DOHH2 (cell line): ENCODE measurements around the gene SLC2A13.
"Not testable (repeated sequence)": the region's sequence is repeated elsewhere in the genome, so short reads cannot be mapped to it uniquely, and the experiment has no call there.

ENCODE experiments used
- H3F3A ChIP-seq: fragments of 200-600 bp; sonication (generic), shearing (Covaris generic); 2 replicates; pipeline ENCODE4 v1.6.0; 2016; ENCODE audit warnings: antibody characterized with exemption, mild to moderate bottlenecking; ENCODE audit not compliant: control insufficient read depth, insufficient read depth
- H3K27ac ChIP-seq: fragments of 200-600 bp; sonication (generic); 2 replicates; pipeline ENCODE4 v1.5.1; 2014; ENCODE audit warnings: low read depth, mild to moderate bottlenecking, low read length, moderate library complexity
- H3K27me3 ChIP-seq: fragments of 200-600 bp; sonication (generic); 2 replicates; pipeline ENCODE4 v1.6.1; 2014; ENCODE audit warnings: mild to moderate bottlenecking, low read length, mixed read lengths; ENCODE audit not compliant: control insufficient read depth
- H3K36me3 ChIP-seq: fragments of 200-600 bp; sonication (generic); 2 replicates; pipeline ENCODE4 v1.6.1; 2014; ENCODE audit warnings: mild to moderate bottlenecking, low read length, moderate library complexity, mixed read lengths; ENCODE audit not compliant: control insufficient read depth
- H3K4me1 ChIP-seq: fragments of 200-600 bp; sonication (generic); 2 replicates; pipeline ENCODE4 v1.6.1; 2014; ENCODE audit warnings: mild to moderate bottlenecking, low read length, mixed read lengths; ENCODE audit not compliant: control insufficient read depth
- H3K4me2 ChIP-seq: fragments of 200-600 bp; sonication (generic); 2 replicates; pipeline ENCODE4 v1.6.0; 2014; ENCODE audit warnings: mild to moderate bottlenecking, low read length, moderate library complexity
- H3K4me3 ChIP-seq: fragments of 200-600 bp; sonication (generic); 2 replicates; pipeline ENCODE4 v1.5.1; 2014; ENCODE audit warnings: mild to moderate bottlenecking, low read length, mixed read lengths
- H3K79me2 ChIP-seq: fragments of 200-600 bp; sonication (generic); 2 replicates; pipeline ENCODE4 v1.6.1; 2014; ENCODE audit warnings: mild to moderate bottlenecking, low read length, mixed read lengths; ENCODE audit not compliant: control insufficient read depth
- H3K9me2 ChIP-seq: fragments of 200-600 bp; sonication (generic); replicated peaks from 2 replicates; pipeline ENCODE4 v1.6.1; 2014; ENCODE audit warnings: mild to moderate bottlenecking, low read length, mixed read lengths; ENCODE audit not compliant: control insufficient read depth
- H3K9me3 ChIP-seq: fragments of 200-600 bp; sonication (generic); 2 replicates; pipeline ENCODE4 v1.6.1; 2014; ENCODE audit warnings: antibody characterized with exemption, low read length, mixed read lengths; ENCODE audit not compliant: control insufficient read depth, insufficient read depth
- H4K20me1 ChIP-seq: fragments of 200-600 bp; sonication (generic); 2 replicates; pipeline ENCODE4 v1.6.0; 2014; ENCODE audit warnings: low read depth, mild to moderate bottlenecking, antibody characterized with exemption, low read length, moderate library complexity; ENCODE audit not compliant: control insufficient read depth, insufficient read depth
- CTCF ChIP-seq: fragments of 200-600 bp; sonication (generic); IDR thresholded peaks from one replicate; pipeline ENCODE4 v1.5.1; 2014; ENCODE audit warnings: antibody characterized with exemption, mild to moderate bottlenecking, low read depth, low read length; ENCODE audit not compliant: poor library complexity, severe bottlenecking
- EZH2phosphoT487 ChIP-seq: fragments of 200-600 bp; sonication (generic); IDR thresholded peaks from 2 replicates; pipeline ENCODE4 v1.6.1; 2017; ENCODE audit warnings: borderline replicate concordance, mild to moderate bottlenecking, antibody characterized with exemption, low read length, moderate library complexity, mixed read lengths

SLC2A13 gene

GRCh38 chr12:39795481-39795880 lies 310.4 kb downstream of the SLC2A13 start:
- Histone ChIP-seq H3K4me3 (no peak overlapping the region), H3K79me2 (no peaks in the 10 kb centered on the region), H3K9me2 (no peaks in the 10 kb centered on the region), H3K9me3 (no peaks in the 10 kb centered on the region), H3K27ac (no peak overlapping the region), H3K27me3 (no peaks in the 10 kb centered on the region), H3F3A (no peaks in the 10 kb centered on the region), H3K36me3 (no peaks in the 10 kb centered on the region), H3K4me1 (no peaks in the 10 kb centered on the region), H4K20me1 (no peaks in the 10 kb centered on the region), H3K4me2 (no peak overlapping the region)
- no peak for TF ChIP-seq EZH2phosphoT487
- TF ChIP-seq CTCF = no peak

DNA sequence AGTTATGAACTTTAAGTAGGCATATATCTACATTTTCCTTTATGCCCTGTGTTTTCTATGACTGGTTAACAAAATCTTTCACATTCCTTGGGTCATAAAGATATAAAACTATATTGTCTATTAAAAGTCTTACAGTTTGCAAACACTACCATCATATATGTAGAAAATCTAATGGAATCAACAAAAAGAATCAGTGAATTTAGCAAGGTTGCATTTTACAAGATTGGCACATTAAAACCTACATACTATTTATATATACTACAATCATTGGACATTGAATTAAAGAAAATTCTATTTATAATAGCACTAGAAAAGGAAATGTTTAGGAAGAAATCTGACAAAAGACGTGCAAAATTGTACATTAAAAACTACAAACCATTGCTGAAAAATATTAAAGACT lies 312.9 kb downstream of the SLC2A13 start:
- Histone ChIP-seq H3K4me1 (no peaks in the 10 kb centered on the region), H3K36me3 (no peaks in the 10 kb centered on the region), H3K4me3 (no peak overlapping the region), H3K9me3 (no peaks in the 10 kb centered on the region), H3K9me2 (no peaks in the 10 kb centered on the region), H3K27me3 (no peaks in the 10 kb centered on the region), H3K27ac (no peak overlapping the region), H3K79me2 (no peaks in the 10 kb centered on the region), H3K4me2 (no peak overlapping the region), H4K20me1 (no peaks in the 10 kb centered on the region), H3F3A (no peaks in the 10 kb centered on the region)
- TF ChIP-seq EZH2phosphoT487 (no peak), CTCF (no peak)

DNA sequence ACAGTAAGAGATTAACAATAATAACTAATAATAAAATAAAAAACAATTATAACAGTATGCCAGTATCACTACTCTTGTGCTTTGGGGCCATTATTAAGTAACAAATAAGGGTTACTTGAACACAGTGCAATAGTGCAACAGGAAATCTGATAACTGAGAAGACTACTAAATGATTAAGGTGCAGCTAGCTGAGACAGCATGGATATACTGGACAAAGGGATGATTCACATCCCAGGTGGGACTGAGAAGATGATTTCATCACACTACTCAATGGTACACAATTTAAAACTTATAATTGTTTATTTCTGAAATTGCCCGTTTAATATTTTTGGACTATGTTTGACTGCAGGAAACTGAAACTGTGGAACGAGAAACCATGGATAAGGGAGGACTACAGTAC lies 317.6 kb downstream of the SLC2A13 start:
- Histone ChIP-seq H3K27ac (no peak overlapping the region), H3F3A (no peaks in the 10 kb centered on the region), H3K4me3 (no peak overlapping the region), H3K79me2 (no peaks in the 10 kb centered on the region), H4K20me1 (no peaks in the 10 kb centered on the region), H3K4me1 (no peaks in the 10 kb centered on the region), H3K9me2 (no peaks in the 10 kb centered on the region), H3K4me2 (no peak overlapping the region), H3K36me3 (no peaks in the 10 kb centered on the region), H3K27me3 (no peaks in the 10 kb centered on the region), H3K9me3 (no peaks in the 10 kb centered on the region)
- TF ChIP-seq EZH2phosphoT487 = no peak
- no peak for TF ChIP-seq CTCF

DNA sequence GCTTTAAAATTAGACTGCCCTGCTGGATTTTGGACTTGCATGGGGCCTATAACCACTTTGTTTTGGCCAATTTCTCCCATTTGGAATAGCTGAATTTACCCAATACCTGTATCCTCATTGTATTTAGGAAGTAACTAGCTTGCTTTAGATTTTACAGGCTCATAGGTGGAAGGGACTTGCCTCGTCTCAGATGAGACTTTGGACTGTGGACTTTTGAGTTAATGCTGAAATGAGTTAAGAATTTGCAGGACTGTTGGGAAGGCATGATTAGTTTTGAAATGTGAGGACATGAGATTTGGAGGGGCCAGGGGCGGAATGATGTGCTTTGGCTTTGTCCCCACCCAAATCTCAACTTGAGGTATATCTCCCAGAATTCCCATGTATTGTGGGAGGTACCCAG lies 320.1 kb downstream of the SLC2A13 start:
- not testable (repeated sequence) for H3K27me3 ChIP-seq, H3K27ac ChIP-seq, H3K4me2 ChIP-seq, H3K4me1 ChIP-seq, H3K9me2 ChIP-seq, H3K4me3 ChIP-seq, H4K20me1 ChIP-seq, H3K9me3 ChIP-seq, H3K79me2 ChIP-seq, H3K36me3 ChIP-seq, H3F3A ChIP-seq
